ENCODE measurements around the gene ELF5.

GRCh38 chr11:34548278-34548677, 34.7 kb upstream of the ELF5 start:
- TF ChIP-seq POLR2AphosphoS5 (IDR thresholded peaks at IDR 0.05), result no peak
- TF ChIP-seq CTCF (IDR thresholded peaks at IDR 0.05), result no peak
- no peak for TF ChIP-seq POLR2A (IDR thresholded peaks at IDR 0.05; ENCODE audit: low read depth)
